Ovary (tissue), 9 donors: ENCODE measurements around the gene RMDN2. TPM values are rescaled to one million over a fixed set of nuclear protein-coding genes. Genes with fewer than 3 reads are reported as not detected.

ENCODE experiments used
- DNase-seq, 5 donors: peaks; one replicate each; pipeline ENCODE4 v3.0.0-alpha.2; 2019 to 2020
- H3K27ac ChIP-seq, 2 donors: fragments of 200-600 bp; one replicate each; pipeline versions ENCODE4 v1.5.1 to v1.8.0; 2019 to 2022
- H3K27me3 ChIP-seq: fragments of 200-600 bp; one replicate; pipeline ENCODE4 v1.8.0; 2022
- H3K36me3 ChIP-seq: fragments of 200-600 bp; sonication (generic); one replicate; pipeline ENCODE4 v1.5.1; 2019
- H3K4me1 ChIP-seq: one replicate; pipeline ENCODE4 v1.8.1; 2013; ENCODE audit warnings: mild to moderate bottlenecking, moderate library complexity; ENCODE audit not compliant: insufficient read depth
- H3K4me3 ChIP-seq: fragments of 200-600 bp; sonication (generic); one replicate; pipeline ENCODE4 v1.5.1; 2017
- H3K9me3 ChIP-seq, 2 donors: fragments of 200-600 bp in 1 of 2; sonication (generic) in 1 of 2; one replicate each; pipeline versions ENCODE4 v1.5.1 to v1.8.1; 2013 to 2019; ENCODE audit warnings: mild to moderate bottlenecking in 1 of 2, moderate library complexity in 1 of 2
- CTCF ChIP-seq, 3 donors: fragments of 450-650 bp in 2 of 3; fragments of 200-600 bp in 1 of 3; IDR thresholded peaks; one replicate each; pipeline versions ENCODE4 v1.5.1 to v1.8.0; 2016 to 2022; ENCODE audit warnings: antibody characterized with exemption in 3 of 3, mild to moderate bottlenecking in 1 of 3
- EP300 ChIP-seq: sonication (generic); formaldehyde crosslinking; IDR thresholded peaks from one replicate; pipeline ENCODE4 v1.6.1; 2017; ENCODE audit warnings: antibody characterized with exemption
- POLR2A ChIP-seq: fragments of 450-650 bp; IDR thresholded peaks from one replicate; pipeline ENCODE4 v1.6.1; 2017; ENCODE audit warnings: antibody characterized with exemption, mild to moderate bottlenecking, moderate library complexity
- WGBS, 3 donors: extraction: QIAGEN DNeasy Blood & Tissue Kit in 1 of 3; methylation state at CpG; one replicate each; pipeline versions ENCODE4 v1.1.5 to v1.1.7; 2013 to 2017; 5-methylcytosine and 5-hydroxymethylcytosine counted together
- intact Hi-C, 4 donors: fragments of 100-400 bp; cut with DNase I; formaldehyde crosslinking; loops; one replicate each; pipeline versions ENCODE4 v1.11.0 to v1.15.1; 2022 to 2023
- polyA plus RNA-seq, 2 donors: library from polyadenylated mRNA; stranded (reverse); fragments of 200-250 nt in 1 of 2; fragments of 350-450 nt in 1 of 2; fragmentation: Illumina TruSeq in 1 of 2; extraction: RNeasy Lipid Tissue Mini Kit (QIAGEN cat#74804) in 1 of 2; gene quantifications; one replicate each; pipeline ENCODE4 v1.2.3, GENCODE V29; 2013 to 2014
- total RNA-seq, 7 donors: library from RNA; depleted of rRNA in 2 of 7; stranded (reverse); fragments of >200 nt in 2 of 7; fragmentation: NEBNext Ultra II Directional in 3 of 7; extraction: Animal tissue kit (Norgen Biotek cat#: 25700) in 3 of 7; gene quantifications; one replicate each; pipeline versions ENCODE4 v1.1.0 to v1.2.4, GENCODE V29; 2016 to 2023
- donor health status: DM: no; HTN: no; CAD: no; lungs with moderate emphysema.
- donor health status: DM: no; HTN: no; CAD: no.
- donor health status: Bipolar disorder and iron deficiency.
- donor health status: DM: yes; HTN: yes; CAD: no.
- donor health status: DM: no; HTN: no; CAD: no.
- donor health status: DM: yes; HTN: yes; CAD: no.

The RMDN2 gene
- total and polyA plus RNA-seq, 9 donors: 4.7 to 60.9 (median 6.4) TPM

GRCh38 chr2:37882036-37882435 lies 43.1 kb upstream of the RMDN2 start:
- H3K27ac ChIP-seq: no peak overlapping the region
- TF ChIP-seq EP300 (no peak), POLR2A (no peak), CTCF (IDR thresholded peaks at IDR 0.05) (no peak)
- WGBS, 3 donors: 93 to 100% (median 97%) methylated on average over 1 of the region's 1 CpG
- no peaks in the 10 kb centered on the region for H3K36me3 ChIP-seq
- H3K9me3 ChIP-seq: no peaks in the 10 kb centered on the region
- no peak for DNase-seq
- H3K4me3 ChIP-seq: no peak overlapping the region
- no peaks in the 10 kb centered on the region for H3K4me1 ChIP-seq
- no peaks in the 10 kb centered on the region for H3K27me3 ChIP-seq
- intact Hi-C loops: no loop called here

GRCh38 chr2:37883518-37883917 lies 41.6 kb upstream of the RMDN2 start:
- 79 to 85% (median 82%) methylated on average over 2 of the region's 2 CpGs for WGBS, 3 donors
- no peak for DNase-seq
- no peaks in the 10 kb centered on the region for H3K27me3 ChIP-seq
- intact Hi-C loops: no loop called here
- H3K4me3 ChIP-seq: no peak overlapping the region
- H3K9me3 ChIP-seq: no peaks in the 10 kb centered on the region
- TF ChIP-seq EP300: no peak
- no peak for TF ChIP-seq POLR2A
- TF ChIP-seq CTCF (IDR thresholded peaks at IDR 0.05): no peak
- H3K4me1 ChIP-seq: no peaks in the 10 kb centered on the region
- no peaks in the 10 kb centered on the region for H3K36me3 ChIP-seq
- no peak overlapping the region for H3K27ac ChIP-seq

- intact Hi-C loops: no loop called here
Observed at GRCh38 chr2:37885329-37885993, 39.6 kb upstream of the RMDN2 start.

GRCh38 chr2:37886745-37887144 lies 38.3 kb upstream of the RMDN2 start:
- no peak for DNase-seq
- Histone ChIP-seq H3K36me3 (no peaks in the 10 kb centered on the region), H3K4me3 (no peak overlapping the region), H3K4me1 (no peaks in the 10 kb centered on the region), H3K27me3 (no peaks in the 10 kb centered on the region), H3K27ac (no peak overlapping the region), H3K9me3 (no peaks in the 10 kb centered on the region)
- WGBS, 3 donors: 77 to 83% (median 83%) methylated on average over 5 of the region's 5 CpGs
- intact Hi-C loops: no loop called here
- TF ChIP-seq EP300 (no peak), POLR2A (no peak), CTCF (IDR thresholded peaks at IDR 0.05) (no peak)

More at GRCh38 chr2:37885329-37885993, 39.6 kb upstream of the RMDN2 start:
- H3K27me3 ChIP-seq: no peaks in the 10 kb centered on the region
- H3K4me3 ChIP-seq: no peak overlapping the region
- DNase-seq: no peak
- TF ChIP-seq POLR2A (no peak), EP300 (no peak), CTCF (IDR thresholded peaks at IDR 0.05) (no peak)
- no peak overlapping the region for H3K27ac ChIP-seq
- H3K4me1 ChIP-seq: no peaks in the 10 kb centered on the region
- H3K36me3 ChIP-seq: no peaks in the 10 kb centered on the region
- H3K9me3 ChIP-seq: no peaks in the 10 kb centered on the region
- 75 to 79% (median 77%) methylated on average over 3 of the region's 3 CpGs for WGBS, 3 donors
